GM13976 (cell line): ENCODE measurements around the gene WNT9A.

ENCODE experiments used
- DNase-seq: peaks from one replicate; pipeline ENCODE4 v3.0.0; 2012; ENCODE audit warnings: low spot score
- in situ Hi-C: fragments of 300-500 bp; cut with MboI; formaldehyde crosslinking; loops from one replicate; pipeline ENCODE4 v1.12.0; 2022; ENCODE audit warnings: low sequenced_read_pairs, mixed read lengths, inconsistent platforms; ENCODE audit not compliant: unreplicated experiment
- TF ChIP-seq, protein P1 (sequence below): IDR thresholded peaks from 2 replicates; pipeline ENCODE4 v1.5.1; 2012; ENCODE audit warnings: borderline replicate concordance, mild to moderate bottlenecking; ENCODE audit not compliant: insufficient read depth; ENCODE audit errors: extremely low read depth, missing control alignments, control extremely low read depth

Gene WNT9A

DNA sequence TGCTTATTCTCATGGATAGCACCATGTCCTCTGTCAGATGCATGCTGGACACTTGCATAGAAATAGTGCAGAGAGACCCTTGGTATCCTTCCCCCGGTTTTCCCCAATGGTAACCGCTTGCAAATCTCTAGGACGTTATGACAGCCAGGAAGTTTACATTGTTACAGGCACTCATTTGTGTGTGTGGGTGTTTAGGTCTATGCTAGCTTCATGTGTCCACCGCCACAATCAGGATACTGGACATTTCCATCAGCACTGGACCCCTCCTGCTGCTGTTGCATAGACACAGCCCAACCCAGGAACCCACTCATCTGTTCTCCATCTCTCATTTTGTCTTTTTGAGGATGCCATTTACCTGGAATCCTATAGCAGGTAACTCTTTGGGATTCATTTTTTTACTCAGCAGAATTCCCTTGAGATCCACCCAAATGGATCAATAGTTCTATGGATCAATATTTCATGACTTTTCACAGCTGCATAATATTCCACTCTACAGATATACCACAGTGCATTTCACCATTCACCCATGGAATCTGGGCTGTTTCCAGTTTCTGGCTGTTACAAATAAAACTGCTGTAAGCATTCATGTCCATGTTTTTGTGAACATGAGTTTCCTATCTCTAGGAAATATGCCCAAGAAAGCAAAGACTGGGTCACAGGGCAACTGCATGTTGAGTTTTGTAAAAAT lies 6.6 kb upstream of the WNT9A start:
- no peak for DNase-seq
- TF ChIP-seq, protein P1, sequence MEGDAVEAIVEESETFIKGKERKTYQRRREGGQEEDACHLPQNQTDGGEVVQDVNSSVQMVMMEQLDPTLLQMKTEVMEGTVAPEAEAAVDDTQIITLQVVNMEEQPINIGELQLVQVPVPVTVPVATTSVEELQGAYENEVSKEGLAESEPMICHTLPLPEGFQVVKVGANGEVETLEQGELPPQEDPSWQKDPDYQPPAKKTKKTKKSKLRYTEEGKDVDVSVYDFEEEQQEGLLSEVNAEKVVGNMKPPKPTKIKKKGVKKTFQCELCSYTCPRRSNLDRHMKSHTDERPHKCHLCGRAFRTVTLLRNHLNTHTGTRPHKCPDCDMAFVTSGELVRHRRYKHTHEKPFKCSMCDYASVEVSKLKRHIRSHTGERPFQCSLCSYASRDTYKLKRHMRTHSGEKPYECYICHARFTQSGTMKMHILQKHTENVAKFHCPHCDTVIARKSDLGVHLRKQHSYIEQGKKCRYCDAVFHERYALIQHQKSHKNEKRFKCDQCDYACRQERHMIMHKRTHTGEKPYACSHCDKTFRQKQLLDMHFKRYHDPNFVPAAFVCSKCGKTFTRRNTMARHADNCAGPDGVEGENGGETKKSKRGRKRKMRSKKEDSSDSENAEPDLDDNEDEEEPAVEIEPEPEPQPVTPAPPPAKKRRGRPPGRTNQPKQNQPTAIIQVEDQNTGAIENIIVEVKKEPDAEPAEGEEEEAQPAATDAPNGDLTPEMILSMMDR: no peak
- in situ Hi-C loops: no loop called here

DNA sequence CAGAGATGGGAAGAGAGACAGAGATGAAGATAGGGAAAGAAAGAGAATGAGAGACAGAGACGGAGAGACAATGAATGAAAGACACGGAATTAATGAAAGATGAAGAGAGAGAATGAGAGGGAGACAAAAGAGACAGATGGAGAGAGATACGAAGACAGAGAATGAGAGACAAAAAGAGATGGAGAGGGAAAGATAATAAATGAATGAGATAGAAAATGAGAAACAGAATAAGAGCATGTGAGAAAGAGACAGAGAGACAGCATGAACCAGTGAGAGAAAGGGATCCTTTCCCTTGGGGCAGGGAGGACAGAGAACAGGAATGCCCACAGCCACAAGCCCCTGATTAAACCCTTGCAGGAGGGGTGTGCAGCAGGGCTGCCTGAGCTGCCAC lies 5.3 kb upstream of the WNT9A start:
- in situ Hi-C loops: no loop called here
- TF ChIP-seq, protein P1: no peak
- no peak for DNase-seq

DNA sequence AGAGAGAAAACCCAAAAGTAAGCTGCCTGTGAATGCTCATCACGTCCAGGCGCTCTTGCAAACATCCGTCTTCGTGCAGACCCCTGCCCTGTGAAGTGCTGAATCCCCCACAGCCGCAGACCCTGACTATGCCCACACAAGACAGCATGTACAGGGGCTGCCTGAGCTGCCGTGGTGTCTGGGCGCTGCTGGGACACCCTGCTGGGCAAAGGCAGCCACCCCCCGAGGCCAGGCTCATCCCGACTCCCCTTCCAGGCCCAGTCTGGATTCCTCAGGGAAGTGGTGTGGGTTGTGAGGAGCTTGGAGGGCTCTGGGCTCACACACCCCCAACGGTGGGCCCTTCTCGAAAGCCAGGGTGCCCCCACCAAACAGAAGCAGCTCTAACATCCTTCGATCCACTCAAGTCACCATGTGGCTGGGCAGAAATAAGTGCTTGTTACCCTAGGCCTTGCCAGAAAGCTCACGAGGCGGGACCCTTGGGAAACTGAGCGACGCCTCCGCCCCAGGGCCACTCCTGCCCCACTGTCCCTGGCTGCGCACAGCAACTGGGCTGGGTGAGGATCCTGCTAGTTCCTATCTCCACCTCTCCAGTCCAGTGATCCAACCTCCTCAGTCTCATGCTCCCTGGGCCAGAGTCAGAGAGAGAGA lies 4.8 kb upstream of the WNT9A start:
- in situ Hi-C loops: no loop called here
- DNase-seq: no peak
- TF ChIP-seq, protein P1: no peak

DNA sequence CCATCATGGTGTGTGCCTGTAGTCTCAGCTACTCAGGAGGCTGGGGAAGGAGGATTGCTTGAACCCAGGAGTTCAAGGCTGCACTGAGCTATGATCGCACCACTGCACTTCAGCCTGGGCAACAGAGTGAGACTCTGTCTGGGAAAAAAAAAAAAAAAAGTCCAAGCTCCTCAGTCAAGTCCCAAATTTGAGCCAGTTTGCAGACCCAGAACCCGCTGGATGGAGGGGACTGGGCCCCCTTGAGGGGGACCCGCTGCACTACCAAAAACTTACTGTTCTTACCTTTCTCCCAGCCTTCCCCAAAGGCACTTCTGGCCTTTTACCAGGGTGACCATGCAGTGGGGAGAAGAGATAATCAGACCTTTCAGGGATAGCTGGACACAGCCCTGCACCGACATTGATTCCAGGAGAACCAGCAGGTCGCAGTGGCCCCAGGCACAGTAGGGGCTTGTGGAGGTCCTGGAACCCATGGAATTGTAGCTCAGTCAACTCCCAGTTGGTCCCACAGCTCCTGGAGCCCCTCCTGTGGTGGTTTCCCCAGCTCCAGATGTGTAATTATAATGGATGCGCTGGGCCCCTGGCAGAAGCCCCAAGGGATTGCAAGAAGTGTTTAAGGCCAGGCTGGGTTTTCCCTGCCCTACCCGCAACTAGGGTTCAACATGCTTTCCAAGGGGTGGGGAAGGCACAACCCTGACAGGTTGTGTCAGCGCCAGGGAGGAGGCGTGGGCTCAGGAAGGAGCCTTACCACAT lies 4.1 kb upstream of the WNT9A start:
- in situ Hi-C loops: no loop called here
- TF ChIP-seq, protein P1: no peak
- no peak for DNase-seq

DNA sequence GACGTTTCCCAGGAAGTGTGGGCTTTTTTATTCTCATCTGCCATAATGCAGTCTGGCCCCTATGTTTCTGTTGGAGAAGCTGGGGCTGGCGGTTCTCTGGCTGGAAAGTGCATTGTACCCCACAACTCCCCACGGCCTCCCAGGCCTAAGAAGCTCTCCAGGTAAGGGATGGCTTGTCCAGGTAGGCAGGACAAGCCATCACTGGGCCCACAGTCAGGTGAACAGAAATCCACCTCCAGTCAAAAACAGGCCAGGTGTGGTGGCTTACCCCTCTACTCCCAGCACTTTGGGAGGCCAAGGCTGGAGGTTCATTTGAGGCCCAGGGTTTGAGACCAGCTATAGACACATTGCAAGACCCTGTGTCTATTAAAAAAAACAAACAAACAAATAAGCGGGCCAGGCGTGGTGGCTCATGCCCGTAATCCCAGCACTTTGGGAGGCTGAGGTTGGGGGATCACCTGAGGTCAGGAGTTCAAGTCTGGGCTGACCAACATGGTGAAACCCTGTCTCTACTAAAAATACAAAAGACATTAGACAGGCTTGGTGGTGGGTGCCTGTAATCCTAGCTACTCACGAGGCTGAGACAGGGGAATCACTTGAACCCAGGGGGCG lies 3.1 kb upstream of the WNT9A start:
- TF ChIP-seq, protein P1: no peak
- in situ Hi-C loops: no loop called here
- DNase-seq: no peak

DNA sequence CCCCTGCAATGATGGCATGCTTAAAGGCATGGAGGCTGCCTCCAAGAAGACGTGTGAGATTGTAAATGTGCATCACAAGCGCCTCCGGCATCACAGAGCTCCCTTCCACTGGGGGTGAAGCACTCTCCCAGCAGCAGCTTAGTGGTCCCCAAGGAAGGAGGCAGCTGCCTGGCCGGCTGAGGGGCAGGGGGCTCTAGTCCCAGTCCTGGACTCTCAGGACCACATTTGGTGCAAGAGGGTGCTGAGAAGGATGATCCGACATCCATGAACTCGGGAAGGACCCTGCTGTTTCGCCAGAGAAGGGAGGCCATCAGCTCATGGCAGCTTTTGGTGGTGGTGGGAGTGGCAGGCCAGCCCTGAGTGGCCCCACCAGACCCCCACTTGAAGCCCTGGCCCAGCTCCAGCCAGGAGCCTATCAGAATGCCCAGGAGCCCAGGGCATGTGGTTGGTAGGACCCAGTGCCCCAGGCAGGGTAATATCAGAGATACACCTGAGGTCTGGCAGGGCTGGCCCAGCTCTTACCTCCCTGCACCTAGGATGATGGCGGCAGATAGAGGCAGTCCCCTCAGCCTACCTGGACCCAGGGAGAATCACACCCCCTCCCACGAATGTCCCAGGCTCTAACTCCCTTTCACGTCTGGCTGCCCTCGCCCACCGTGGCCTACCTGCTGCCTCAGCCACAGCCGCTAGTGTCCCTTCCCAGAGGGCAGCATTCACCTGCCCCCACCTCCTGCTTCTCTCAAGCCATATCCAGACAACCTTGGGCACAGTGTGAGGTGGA lies 2.4 kb upstream of the WNT9A start:
- no peak for DNase-seq
- TF ChIP-seq, protein P1: no peak
- in situ Hi-C loops: no loop called here
